Stimulated activated CD4-positive, alpha-beta T cell treated with anti-CD3 and anti-CD28 coated beads, Interleukin-2, amount 100 ng/mL, for 4 hours (primary cell): ENCODE results near the gene DEPP1.

Experiments
- DNase-seq: peaks from one replicate; pipeline ENCODE4 v3.0.0-alpha.2; 2020; ENCODE audit warnings: low read depth

DEPP1 gene

GRCh38 chr10:44966816-44967509 is 11.6 kb downstream of the DEPP1 start:
- no peak for DNase-seq

- no peak for DNase-seq
Measured at GRCh38 chr10:44966129-44966815, 12.3 kb downstream of the DEPP1 start.

DNA sequence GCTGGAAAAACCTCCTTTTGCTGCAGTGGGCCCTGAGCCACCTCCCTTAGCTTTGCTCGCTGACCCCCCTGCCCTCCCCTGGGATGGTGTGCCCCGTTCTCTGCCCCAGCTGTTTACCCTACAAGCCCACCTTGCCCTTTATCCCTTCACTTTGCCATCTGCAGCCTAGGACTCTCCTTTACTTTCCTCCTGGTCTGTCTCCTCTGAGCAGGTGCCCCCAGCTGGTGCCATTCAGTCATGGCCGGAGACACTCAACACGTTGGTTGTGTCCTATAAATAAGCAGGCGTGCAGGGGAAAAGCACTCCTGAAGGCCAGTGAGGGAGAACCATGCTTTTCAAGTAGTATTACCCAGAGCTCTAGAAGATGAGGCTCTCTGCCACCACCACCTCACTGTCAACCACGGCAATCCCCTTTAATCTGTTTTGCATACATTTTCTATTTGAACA is 12.9 kb downstream of the DEPP1 start:
- DNase-seq = no peak

- DNase-seq = no peak
Measured at GRCh38 chr10:44965104-44965503, 13.5 kb downstream of the DEPP1 start.

DNA sequence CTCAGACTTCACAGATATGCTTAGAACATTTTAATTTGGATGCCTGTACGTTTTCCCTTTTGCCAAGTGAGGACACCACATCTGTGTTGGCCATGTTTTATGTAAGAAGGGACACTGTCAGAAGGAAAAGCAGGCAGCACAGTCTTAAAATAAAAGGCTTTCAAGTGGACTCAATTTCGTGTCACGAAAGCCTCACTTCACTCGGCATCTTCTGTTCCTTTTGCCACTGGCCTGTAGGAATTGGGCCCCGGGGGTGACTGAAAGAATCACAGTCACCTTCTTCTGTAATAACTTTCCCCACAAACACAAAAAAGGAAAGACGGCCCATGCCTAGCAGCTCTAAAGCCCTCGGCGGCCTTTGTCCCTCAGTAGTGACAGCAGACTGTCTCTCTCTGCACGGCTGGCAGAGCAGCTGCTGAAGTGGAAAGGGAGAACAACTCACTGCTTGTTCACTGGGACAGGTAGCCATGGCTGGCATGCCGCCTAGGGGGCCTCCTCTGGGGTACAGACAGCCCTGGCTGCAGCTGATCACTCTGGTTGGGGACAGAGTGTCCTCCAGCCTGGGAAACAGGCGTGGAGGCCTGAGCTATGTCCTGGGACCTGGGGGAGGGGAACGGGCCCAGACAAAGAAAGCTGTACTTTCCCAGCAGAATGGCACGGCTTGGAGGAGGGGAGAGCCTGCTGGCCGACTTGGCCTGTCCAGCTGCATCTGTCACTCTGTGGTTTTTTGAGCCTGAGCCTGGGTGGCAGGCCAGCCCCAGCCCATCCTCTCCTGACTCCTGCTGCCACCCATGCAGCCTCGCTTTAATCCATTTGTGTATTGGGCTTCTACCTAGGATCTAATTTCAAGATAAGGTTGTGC is 14.6 kb downstream of the DEPP1 start:
- DNase-seq = no peak

- DNase-seq = no peak
Measured at GRCh38 chr10:44962870-44963738, 15.5 kb downstream of the DEPP1 start.

DNA sequence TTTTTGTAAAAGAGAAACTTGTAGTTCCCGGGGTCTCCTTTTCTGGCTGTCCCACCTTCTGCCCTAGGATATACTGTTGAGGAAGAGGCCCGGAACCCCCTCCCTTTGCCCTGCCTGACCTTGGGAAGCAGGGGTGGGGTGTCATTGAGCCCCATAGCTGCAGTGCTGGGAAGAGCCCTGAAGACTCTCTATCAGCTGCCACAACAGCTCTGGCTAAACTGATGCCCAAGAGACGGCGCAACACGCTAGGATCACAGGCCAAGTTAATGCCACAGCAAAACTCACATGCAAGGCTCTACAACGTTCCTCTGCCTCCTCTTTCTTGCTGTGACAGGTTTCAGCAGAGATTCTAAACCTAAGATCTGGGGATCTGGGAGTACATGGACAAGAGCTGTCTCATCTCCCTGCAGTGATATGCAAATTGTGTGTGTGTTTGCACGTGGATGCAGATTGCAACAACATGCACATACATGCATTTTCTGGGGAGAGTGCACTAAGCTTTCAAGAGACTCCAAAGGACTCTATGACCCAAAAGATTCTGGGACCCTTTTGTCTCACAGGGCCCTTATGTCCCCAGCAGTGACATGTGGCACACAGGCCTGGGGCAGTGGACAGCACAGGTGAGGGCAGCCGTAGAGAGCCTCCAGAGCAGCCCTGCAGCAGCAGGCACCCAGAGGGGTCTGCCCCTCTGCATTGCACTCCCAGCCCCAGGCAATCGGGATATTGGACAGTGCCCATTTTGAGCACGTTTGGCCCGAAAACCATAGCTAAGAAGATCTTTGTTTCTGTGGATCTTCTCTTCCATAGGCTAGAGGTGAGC is 16.5 kb downstream of the DEPP1 start:
- DNase-seq = no peak

- DNase-seq = no peak
Measured at GRCh38 chr10:44961230-44961571, 17.4 kb downstream of the DEPP1 start.

DNA sequence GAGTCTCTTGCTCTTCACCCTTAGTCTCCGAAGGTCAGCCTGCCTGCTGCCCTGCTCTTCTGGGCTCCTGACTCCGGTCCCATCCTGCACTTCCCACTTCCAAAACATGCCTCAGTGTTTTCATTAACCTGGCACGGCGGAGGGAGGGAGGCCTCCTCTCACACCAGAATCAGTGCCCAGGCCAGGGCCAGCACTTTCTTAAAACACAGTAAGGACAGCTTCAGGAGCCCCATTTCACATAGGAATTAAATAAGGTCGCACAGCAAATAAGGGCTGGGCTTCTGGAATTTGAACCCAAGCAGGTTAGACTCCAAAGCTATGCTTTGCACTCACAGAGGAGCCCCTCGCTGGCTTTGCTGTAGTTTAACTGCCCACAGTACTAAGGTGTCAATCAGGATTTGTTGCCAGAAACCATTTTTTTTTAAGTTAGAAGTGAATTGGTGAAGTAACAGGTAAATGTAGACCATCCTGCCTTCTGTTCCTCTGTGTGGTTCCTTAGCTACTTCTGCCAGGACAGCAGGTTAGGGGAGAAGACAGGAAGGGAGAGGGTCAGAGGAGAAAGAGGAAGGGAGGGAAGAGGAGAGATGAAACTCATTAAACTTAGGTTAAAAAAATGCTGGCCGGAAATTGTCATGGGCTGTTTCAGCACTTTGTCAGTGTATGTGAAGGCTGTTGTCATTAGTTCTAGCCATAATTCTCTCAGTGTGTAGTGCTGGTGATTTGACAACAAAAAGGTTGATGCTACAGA is 18.0 kb downstream of the DEPP1 start:
- DNase-seq = no peak

GRCh38 chr10:44960088-44960460 is 18.5 kb downstream of the DEPP1 start:
- DNase-seq = no peak

DNA sequence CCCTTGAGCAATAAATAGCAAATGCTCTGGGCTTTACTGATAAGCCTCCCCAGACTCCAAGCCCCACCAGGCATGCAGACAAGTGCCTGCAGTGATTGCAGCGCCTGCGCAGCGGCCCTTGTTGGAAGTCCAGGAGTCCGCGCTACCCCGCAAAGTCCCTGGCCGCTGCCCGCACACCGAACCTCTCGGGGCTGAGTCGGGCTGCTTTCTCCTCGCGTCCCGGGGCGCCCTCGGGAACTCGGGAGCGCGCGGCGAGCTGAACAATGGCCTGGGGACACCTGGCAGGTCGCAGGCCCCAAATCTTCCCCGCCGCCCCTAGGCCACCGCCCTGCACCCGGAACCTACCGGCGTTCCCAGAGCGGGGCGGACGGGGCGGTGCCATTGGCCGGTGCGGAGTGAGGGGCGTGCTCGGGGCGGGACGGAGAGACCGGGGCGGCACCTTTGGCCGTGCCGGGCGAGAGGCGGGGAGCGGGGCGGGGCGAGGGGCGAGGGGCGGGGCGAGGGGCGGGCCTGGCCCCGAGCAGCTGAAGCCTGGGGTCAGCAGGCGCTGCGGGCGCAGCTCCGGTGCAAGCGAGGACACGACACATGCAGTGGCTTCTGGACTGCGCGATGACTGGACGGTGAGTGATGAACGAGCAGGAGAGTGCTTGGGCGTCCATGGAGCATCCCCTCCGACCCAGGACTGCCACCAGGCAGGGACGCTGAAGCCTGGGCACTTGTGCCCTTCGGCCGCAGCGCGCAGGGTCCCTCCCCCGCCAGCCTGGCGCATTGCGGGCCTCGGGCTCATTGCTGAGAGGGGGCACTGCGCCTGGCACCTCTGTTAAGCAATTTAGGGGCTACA is 19.1 kb downstream of the DEPP1 start, which contains the start of gene RASSF4:
TSS of gene RASSF4 (plus strand) at position 556 of the 841 bp plus-strand sequence. CDS start 10,401 bp downstream, outside the sequence.
- peak; percentile 85 for DNase-seq

GRCh38 chr10:44958898-44959246 is 19.7 kb downstream of the DEPP1 start:
- DNase-seq = no peak

DNA sequence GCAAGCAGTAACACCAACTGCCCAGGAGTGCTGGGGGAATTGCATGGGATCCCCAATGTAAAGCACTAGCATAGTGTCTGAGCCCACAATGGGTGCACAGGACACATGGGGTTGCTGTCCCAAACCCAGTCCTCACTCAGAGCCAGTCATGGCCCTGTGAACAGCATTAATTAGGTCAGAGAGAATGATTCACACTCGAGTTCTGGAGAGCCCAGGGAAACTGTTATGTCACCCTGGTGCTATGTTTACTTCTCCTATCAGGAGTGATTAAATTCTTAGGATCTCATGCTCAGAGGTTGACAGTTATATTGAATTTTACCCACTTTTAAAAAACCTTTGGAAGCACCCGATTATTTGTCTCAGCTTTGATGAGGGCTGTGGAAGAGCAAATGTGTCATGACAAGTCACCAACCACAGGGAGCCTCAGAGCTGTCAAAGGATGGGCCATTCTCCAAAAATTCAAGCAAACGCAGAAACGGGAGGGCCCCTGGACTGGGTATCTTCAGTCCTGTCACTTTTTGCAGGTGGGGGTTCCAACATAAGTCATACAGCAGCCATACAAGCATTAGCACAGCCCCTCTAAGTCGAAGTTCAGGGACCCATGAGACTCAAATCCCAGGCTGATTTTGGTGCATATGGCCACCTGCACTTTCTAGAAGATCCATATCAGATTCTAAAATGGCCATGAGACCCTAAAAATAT is 20.3 kb downstream of the DEPP1 start:
- DNase-seq = no peak

GRCh38 chr10:44956717-44957706 is 21.6 kb downstream of the DEPP1 start:
- DNase-seq = no peak

DNA sequence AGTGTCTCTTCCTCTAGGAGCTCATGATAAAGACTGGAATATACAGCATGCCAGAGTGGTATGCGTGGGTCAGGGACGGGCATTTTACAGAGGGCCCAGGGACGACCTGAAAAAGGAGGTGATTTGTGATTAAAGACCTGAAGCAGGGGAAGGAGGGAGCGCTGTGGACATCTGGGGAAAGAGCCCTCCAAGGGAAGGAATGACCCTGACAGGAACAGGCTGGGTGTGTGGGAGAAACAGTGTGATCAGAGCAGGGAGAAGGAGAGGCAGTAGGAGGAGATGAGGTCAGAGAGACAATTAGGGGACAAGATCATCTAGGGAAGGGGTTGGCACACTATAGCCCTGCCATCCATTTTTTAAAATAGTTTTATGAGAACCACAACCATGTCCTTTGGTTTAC is 22.4 kb downstream of the DEPP1 start:
- DNase-seq = no peak

DNA sequence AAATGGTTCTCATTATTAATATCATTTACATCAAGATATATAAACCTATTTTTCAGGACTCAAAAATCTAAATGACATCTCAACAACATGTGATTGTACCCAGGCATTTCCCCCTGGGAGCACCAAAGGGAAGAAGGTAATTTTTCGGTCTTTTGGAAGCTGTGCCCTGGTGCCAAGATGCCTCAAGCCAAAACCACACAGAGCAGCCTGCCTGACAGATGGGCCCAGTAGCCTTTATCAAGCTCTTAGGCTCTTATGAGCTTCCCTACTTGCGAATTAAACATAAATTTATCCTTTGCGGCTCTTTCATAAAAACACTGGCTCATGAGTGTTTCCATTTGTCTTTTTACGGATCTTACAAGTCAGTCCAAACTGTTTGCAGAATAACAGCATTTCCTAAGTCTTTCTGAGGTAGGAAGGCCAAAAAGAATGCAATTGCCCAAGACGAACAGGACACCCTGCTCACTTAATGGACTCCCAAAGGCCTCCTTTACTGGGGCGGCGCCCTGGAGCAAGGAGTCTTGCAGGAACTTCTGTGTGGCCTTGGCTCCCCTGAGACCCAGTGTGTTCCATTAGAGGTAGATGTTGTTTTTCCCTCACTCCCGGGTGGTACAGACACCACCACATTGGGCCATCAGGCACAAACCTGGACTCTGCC is 23.1 kb downstream of the DEPP1 start:
- no peak for DNase-seq

- DNase-seq = no peak
Measured at GRCh38 chr10:44954962-44955361, 23.6 kb downstream of the DEPP1 start.
